OCI-LY7 (cell line): ENCODE data around the gene ARL13B. TPM values are rescaled to one million over a fixed set of nuclear protein-coding genes. Genes with fewer than 3 reads are reported as not detected.
"Not testable (repeated sequence)": the region's sequence is repeated elsewhere in the genome, so short reads cannot be mapped to it uniquely, and the experiment has no call there.

Source experiments
- BruUV-seq: library from RNA; stranded (reverse); fragments of 400-500 nt; replicated peaks from 2 replicates; lab custom pipeline; 2021; lab: Mats Ljungman, UMichigan
- CTCF ChIA-PET: fragments of 300-600 bp; sonication (Branson Sonifier 250); formaldehyde crosslinking; loops from one replicate; lab custom pipeline; 2022; ENCODE audit warnings: antibody characterized with exemption; ENCODE audit not compliant: unreplicated experiment; lab: Charles Lee
- POLR2A ChIA-PET: fragments of 300-600 bp; sonication (Branson Sonifier 250); formaldehyde crosslinking; loops from one replicate; lab custom pipeline; 2022; ENCODE audit warnings: antibody characterized with exemption; lab: Charles Lee
- DNase-seq: peaks from one replicate; pipeline ENCODE4 v3.0.0-alpha.2; 2015; ENCODE audit warnings: low spot score
- H2AFZ ChIP-seq: fragments of 200-600 bp; sonication (generic), shearing (Covaris generic); 2 replicates; pipeline ENCODE4 v1.6.1; 2014; ENCODE audit warnings: mild to moderate bottlenecking, antibody characterized with exemption, low read length, moderate library complexity
- H3K27ac ChIP-seq: fragments of 200-600 bp; sonication (generic); 2 replicates; pipeline ENCODE4 v1.5.1; 2014; ENCODE audit warnings: mixed run types, low read depth, mild to moderate bottlenecking, moderate library complexity, low read length, inconsistent platforms; ENCODE audit not compliant: poor library complexity, severe bottlenecking
- H3K36me3 ChIP-seq: fragments of 200-600 bp; sonication (generic); 2 replicates; pipeline ENCODE4 v1.6.1; 2014; ENCODE audit warnings: mild to moderate bottlenecking, antibody characterized with exemption, low read length, moderate library complexity, mixed read lengths; ENCODE audit not compliant: insufficient read depth
- H3K4me1 ChIP-seq: fragments of 200-600 bp; sonication (generic); 2 replicates; pipeline ENCODE4 v1.5.1; 2014; ENCODE audit warnings: mild to moderate bottlenecking, low read length; ENCODE audit not compliant: insufficient read depth, poor library complexity, severe bottlenecking
- H3K4me2 ChIP-seq: fragments of 200-600 bp; sonication (generic); 2 replicates; pipeline ENCODE4 v1.6.1; 2014; ENCODE audit warnings: mild to moderate bottlenecking, low read length
- H3K4me3 ChIP-seq: fragments of 200-600 bp; sonication (generic); 2 replicates; pipeline ENCODE4 v1.5.1; 2014; ENCODE audit warnings: mild to moderate bottlenecking, low read depth, low read length; ENCODE audit not compliant: poor library complexity, severe bottlenecking
- H3K79me2 ChIP-seq: fragments of 200-600 bp; sonication (generic); 2 replicates; pipeline ENCODE4 v1.6.1; 2016; ENCODE audit warnings: low read depth, mild to moderate bottlenecking, low read length, moderate library complexity, mixed read lengths; ENCODE audit not compliant: insufficient read depth
- H3K9me2 ChIP-seq: fragments of 200-600 bp; sonication (generic); 2 replicates; pipeline ENCODE4 v1.6.1; 2016; ENCODE audit warnings: mild to moderate bottlenecking, low read length, mixed read lengths; ENCODE audit not compliant: insufficient read depth
- H3K9me3 ChIP-seq: fragments of 200-600 bp; sonication (generic); 2 replicates; pipeline ENCODE4 v1.6.1; 2014; ENCODE audit warnings: mild to moderate bottlenecking, mixed run types, low read length, mixed read lengths
- H4K20me1 ChIP-seq: fragments of 200-600 bp; sonication (generic); 2 replicates; pipeline ENCODE4 v1.6.1; 2014; ENCODE audit warnings: mild to moderate bottlenecking, antibody characterized with exemption, low read length, moderate library complexity, mixed read lengths; ENCODE audit not compliant: insufficient read depth
- EZH2phosphoT487 ChIP-seq: fragments of 200-600 bp; sonication (generic); IDR thresholded peaks from 2 replicates; pipeline ENCODE4 v1.6.1; 2018; ENCODE audit warnings: low read depth, borderline replicate concordance, mild to moderate bottlenecking, mixed run types, antibody characterized with exemption, low read length, moderate library complexity, mixed read lengths
- intact Hi-C: fragments of 100-400 bp; cut with micrococcal nuclease; formaldehyde crosslinking; loops from one replicate; pipeline ENCODE4 v1.10.0; 2022; ENCODE audit not compliant: unreplicated experiment
- total RNA-seq, 2 experiments: library from RNA; depleted of rRNA in 1 of 2; stranded (reverse); fragments of >200 nt in 1 of 2; shearing (Covaris generic) in 1 of 2; gene quantifications; 2 replicates each; pipeline ENCODE4 v1.2.3, GENCODE V29; 2014 to 2022
- TF ChIP-seq, protein P1 (sequence below): fragments of 200-600 bp; sonication (generic); conservative IDR thresholded peaks from 2 replicates; pipeline ENCODE4 v1.5.1; 2014; ENCODE audit warnings: mild to moderate bottlenecking, antibody characterized with exemption, low read length, moderate library complexity, mixed read lengths

The ARL13B gene
- total RNA-seq, 2 experiments from 2014 or later: 5.4 to 12.0 TPM

DNA sequence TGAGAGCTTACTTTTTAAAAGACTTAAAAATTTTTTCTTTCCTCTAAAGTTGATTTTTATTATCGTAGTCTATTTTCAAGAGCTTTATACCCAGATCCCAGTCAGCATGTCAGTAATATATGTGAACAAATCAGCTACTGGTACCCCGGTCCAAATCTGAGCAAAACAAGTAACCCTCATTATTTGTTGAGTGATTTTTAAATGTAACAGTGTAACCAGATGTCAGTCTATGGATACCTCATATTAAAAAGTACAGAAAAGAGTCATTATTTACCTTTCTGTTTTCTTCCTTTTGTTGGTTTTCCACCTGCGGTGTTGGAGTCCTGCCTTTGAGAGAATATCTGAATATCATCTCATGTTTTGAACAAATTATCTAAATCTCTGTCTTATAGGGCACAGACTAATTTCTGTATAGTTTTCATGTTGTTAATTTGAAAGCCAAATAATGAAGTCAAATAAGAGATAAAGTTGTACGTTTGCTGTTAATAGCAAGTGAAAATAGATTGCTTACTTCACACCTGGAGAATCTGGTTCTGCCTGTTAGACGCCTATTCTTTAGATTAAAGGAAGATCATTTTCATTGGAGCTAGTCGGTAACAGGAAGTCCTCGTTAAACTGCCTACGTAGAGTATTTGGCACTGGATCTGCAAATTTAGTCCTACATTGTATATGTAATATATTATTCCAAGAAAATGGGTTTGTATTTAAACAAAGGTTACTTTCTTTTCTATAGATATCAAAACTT lies 48.3 kb downstream of the ARL13B start, which contains the start of gene STX19:
Gene STX19, minus strand, starts transcription at position 505 of the 745 bp plus-strand sequence. CDS start 13,328 bp downstream, outside the sequence.
- Histone ChIP-seq H3K27ac (no peak within 1 kb of the TSS), H3K9me3 (no peaks in the 10 kb centered on the region), H3K4me3 (no peak within 1 kb of the TSS), H2AFZ (no peak within 1 kb of the TSS), H4K20me1 (no peaks in the 10 kb centered on the region), H3K79me2 (no peaks in the 10 kb centered on the region), H3K9me2 (no peaks in the 10 kb centered on the region), H3K36me3 (no peaks in the 10 kb centered on the region), H3K4me1 (no peaks in the 10 kb centered on the region), H3K4me2 (no peak within 1 kb of the TSS)
- CTCF ChIA-PET: no interaction called here
- no peak for DNase-seq
- TF ChIP-seq, protein P1, sequence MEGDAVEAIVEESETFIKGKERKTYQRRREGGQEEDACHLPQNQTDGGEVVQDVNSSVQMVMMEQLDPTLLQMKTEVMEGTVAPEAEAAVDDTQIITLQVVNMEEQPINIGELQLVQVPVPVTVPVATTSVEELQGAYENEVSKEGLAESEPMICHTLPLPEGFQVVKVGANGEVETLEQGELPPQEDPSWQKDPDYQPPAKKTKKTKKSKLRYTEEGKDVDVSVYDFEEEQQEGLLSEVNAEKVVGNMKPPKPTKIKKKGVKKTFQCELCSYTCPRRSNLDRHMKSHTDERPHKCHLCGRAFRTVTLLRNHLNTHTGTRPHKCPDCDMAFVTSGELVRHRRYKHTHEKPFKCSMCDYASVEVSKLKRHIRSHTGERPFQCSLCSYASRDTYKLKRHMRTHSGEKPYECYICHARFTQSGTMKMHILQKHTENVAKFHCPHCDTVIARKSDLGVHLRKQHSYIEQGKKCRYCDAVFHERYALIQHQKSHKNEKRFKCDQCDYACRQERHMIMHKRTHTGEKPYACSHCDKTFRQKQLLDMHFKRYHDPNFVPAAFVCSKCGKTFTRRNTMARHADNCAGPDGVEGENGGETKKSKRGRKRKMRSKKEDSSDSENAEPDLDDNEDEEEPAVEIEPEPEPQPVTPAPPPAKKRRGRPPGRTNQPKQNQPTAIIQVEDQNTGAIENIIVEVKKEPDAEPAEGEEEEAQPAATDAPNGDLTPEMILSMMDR: no peak
- no peak for TF ChIP-seq EZH2phosphoT487
- no TSS peak for BruUV-seq
- intact Hi-C loops: no loop called here
- POLR2A ChIA-PET: interaction anchor here (0.6 to 0.7 kb wide), 4 partner anchors 34 to 1082 kb away, joined by 3 to 5 read pairs (median 4); partner anchors contain the start of genes DHFR2 and NSUN3

DNA sequence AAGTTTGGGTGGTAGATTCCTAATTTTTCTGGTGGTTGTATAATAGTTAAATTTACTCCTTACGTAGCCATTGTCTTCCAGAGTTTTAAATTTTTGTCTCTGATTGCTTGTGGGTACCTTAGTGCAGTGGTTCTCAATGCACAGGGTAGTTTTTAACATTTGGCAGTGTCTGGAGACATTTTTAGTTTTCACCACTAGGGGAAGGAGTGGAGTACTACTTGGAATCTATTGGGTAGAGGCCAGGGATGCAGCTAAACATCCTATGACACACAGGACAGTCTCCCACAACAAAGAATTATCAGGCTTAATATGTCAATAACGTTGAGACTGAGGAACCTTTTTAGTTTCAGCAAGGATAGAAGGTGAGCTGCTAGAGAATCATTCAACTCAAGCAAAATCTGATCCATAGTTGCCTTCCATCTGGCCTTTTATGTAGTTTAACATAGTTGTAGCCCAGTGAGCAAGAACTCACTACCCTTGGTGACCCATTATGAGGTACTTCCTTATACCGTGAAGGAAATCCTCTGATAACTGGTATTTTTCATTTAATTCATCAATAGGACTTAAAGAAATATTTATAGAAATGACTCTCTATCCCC lies 57.1 kb downstream of the ARL13B start:
- CTCF ChIA-PET: no interaction called here
- Histone ChIP-seq H2AFZ (no peak overlapping the region), H3K4me3 (no peak overlapping the region), H3K9me3 (no peaks in the 10 kb centered on the region), H3K36me3 (no peaks in the 10 kb centered on the region; the same call in 1 of the 2 replicates), H3K4me1 (no peaks in the 10 kb centered on the region), H3K9me2 (no peaks in the 10 kb centered on the region), H4K20me1 (no peaks in the 10 kb centered on the region), H3K27ac (no peak overlapping the region), H3K79me2 (no peaks in the 10 kb centered on the region), H3K4me2 (no peak overlapping the region)
- no TSS peak for BruUV-seq
- intact Hi-C loops: no loop called here
- DNase-seq: peak; percentile 25
- TF ChIP-seq, protein P1: peak; percentile 79
- TF ChIP-seq EZH2phosphoT487: no peak
- POLR2A ChIA-PET: interaction anchor here (0.5 to 1.3 kb wide), 3 partner anchors 12 to 37 kb away, joined by 3 to 5 read pairs (median 4); no protein-coding TSS in a partner anchor

DNA sequence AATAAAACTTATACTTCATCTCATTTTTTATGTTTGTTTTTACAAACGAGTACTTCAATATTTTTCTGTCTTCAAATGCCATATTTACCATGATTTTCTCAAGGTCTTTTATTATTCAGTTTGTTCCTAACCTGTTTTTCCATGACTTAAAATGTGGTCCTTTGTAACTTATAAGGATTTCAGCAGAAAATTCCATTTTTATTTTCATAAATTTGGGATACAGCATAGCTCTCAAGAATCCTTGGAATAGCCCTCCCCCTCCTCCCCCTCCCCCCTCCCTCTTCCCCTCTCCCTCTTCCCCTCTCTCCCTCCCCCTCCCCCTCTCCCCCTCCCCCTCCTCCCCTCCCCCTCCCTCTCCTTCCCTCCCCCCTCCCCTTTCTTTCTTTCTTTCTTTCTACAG lies 63.3 kb downstream of the ARL13B start:
- Histone ChIP-seq H2AFZ (no peak overlapping the region), H3K4me1 (no peaks in the 10 kb centered on the region), H3K9me3 (no peaks in the 10 kb centered on the region), H3K4me3 (no peak overlapping the region), H3K79me2 (no peaks in the 10 kb centered on the region), H3K9me2 (no peaks in the 10 kb centered on the region), H3K27ac (no peak overlapping the region), H4K20me1 (no peaks in the 10 kb centered on the region), H3K4me2 (no peak overlapping the region), H3K36me3 (peaks cover 12% of the 10 kb centered on the region; the same call in 1 of the 2 replicates)
- ChIA-PET POLR2A (no interaction called here), CTCF (no interaction called here)
- TF ChIP-seq EZH2phosphoT487: no peak
- TF ChIP-seq, protein P1: no peak
- DNase-seq: no peak
- intact Hi-C loops: no loop called here
- no TSS peak for BruUV-seq

DNA sequence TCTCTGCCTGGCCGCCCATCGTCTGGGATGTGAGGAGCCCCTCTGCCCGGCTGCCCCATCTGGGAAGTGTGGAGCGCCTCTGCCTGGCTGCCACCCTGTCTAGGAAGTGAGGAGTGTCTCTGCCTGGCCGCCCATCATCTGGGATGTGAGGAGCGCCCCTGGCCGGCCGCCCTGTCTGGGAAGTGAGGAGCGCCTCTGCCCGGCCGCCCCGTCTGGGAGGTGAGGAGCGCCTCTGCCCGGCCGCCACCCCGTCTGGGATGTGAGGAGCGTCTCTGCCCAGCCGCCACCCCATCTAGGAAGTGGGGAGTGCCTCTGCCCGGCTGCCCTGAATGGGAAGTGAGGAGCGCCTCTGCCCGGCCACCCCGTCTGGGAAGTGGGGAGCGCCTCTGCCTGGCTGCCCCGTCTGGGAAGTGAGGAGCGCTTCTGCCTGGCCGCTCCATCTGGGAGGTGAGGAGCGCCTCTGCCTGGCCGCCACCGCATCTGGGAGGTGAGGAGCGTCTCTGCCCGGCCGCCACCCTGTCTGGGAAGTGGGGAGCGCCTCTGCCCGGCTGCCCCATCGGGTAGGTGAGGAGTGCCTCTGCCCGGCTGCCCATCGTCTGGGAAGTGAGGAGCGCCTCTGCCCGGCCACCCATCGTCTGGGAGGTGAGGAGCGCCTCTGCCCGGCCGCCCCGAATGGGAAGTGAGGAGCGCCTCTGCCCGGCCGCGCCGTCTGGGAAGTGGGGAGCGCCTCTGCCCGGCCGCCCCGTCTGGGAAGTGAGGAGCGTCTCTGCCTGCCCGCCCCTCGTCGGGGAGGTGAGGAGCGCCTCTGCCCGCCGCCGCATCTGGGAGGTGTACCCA lies 64.4 kb downstream of the ARL13B start:
- CTCF ChIA-PET, H3K4me3 ChIP-seq, H3K79me2 ChIP-seq, H4K20me1 ChIP-seq, H3K4me1 ChIP-seq, H3K9me2 ChIP-seq, POLR2A ChIA-PET, H3K9me3 ChIP-seq, DNase-seq, BruUV-seq, intact Hi-C loops, H3K27ac ChIP-seq, H2AFZ ChIP-seq, H3K4me2 ChIP-seq: not testable (repeated sequence)
- H3K36me3 ChIP-seq: peaks cover 12% of the 10 kb centered on the region; the same call in 1 of the 2 replicates
